ENCODE data around the gene CORO2B. TPM values are rescaled to one million over a fixed set of nuclear protein-coding genes. Genes with fewer than 3 reads are reported as not detected.

The CORO2B gene
- polyA plus RNA-seq, 3 donors, result 0.03 TPM; not detected in 2

GRCh38 chr15:68589053-68589452 lies 10.3 kb downstream of the CORO2B start:
- Mint-ChIP-seq H3K27ac (no peak overlapping the region), H3K4me1 (peaks cover 4% of the 10 kb centered on the region), H3K36me3 (no peaks in the 10 kb centered on the region), H3K9me3 (no peaks in the 10 kb centered on the region), H3K4me3 (no peak overlapping the region), H3K27me3 (ENCODE audit: low read depth in 3 of 3) (peaks cover 0 to 10% (median 1%) of the 10 kb centered on the region in 3 donors)
- H3K4me2 ChIP-seq (replicated peaks; ENCODE audit: extremely low read depth, low read length, poor library complexity, severe bottlenecking), result no peak overlapping the region
- H3K4me1 ChIP-seq (ENCODE audit: control insufficient read depth in 1 of 2, insufficient read depth in 2 of 2, low read length in 2 of 2), result no peaks in the 10 kb centered on the region
- no peaks in the 10 kb centered on the region for H3K79me2 ChIP-seq (ENCODE audit: insufficient read depth, low read length)
- H3K27ac ChIP-seq (ENCODE audit: low read depth in 1 of 2, low read length in 2 of 2), result no peak overlapping the region
- no peaks in the 10 kb centered on the region for H3K36me3 ChIP-seq (replicated peaks in 1 of 2; ENCODE audit: control insufficient read depth in 1 of 2, insufficient read depth in 2 of 2, low read length in 2 of 2)
- no peaks in the 10 kb centered on the region for H3K27me3 ChIP-seq (ENCODE audit: control insufficient read depth in 2 of 2, insufficient read depth in 2 of 2, low read length in 2 of 2)
- no peak for TF ChIP-seq CTCF (IDR thresholded peaks at IDR 0.05)
- H2AFZ ChIP-seq (ENCODE audit: insufficient read depth, low read depth, low read length, poor library complexity, severe bottlenecking), result no peak overlapping the region
- no peaks in the 10 kb centered on the region for H4K20me1 ChIP-seq (ENCODE audit: insufficient read depth, low read length)
- WGBS (ENCODE audit: insufficient coverage), result 100% methylated on average over 1 of the region's 2 CpGs
- intact Hi-C loops (cut with micrococcal nuclease), result no loop called here
- no peak overlapping the region for H3K4me3 ChIP-seq (replicated peaks in 1 of 3; ENCODE audit: low read depth in 2 of 3, low read length in 3 of 3)
- no peak for DNase-seq
- no peak overlapping the region for H3K9ac ChIP-seq (ENCODE audit: insufficient read depth, low read length, poor library complexity, severe bottlenecking)
- H3K9me3 ChIP-seq (replicated peaks in 1 of 2; ENCODE audit: control insufficient read depth in 1 of 2, insufficient read depth in 1 of 2, low read length in 2 of 2), result no peaks in the 10 kb centered on the region

DNA sequence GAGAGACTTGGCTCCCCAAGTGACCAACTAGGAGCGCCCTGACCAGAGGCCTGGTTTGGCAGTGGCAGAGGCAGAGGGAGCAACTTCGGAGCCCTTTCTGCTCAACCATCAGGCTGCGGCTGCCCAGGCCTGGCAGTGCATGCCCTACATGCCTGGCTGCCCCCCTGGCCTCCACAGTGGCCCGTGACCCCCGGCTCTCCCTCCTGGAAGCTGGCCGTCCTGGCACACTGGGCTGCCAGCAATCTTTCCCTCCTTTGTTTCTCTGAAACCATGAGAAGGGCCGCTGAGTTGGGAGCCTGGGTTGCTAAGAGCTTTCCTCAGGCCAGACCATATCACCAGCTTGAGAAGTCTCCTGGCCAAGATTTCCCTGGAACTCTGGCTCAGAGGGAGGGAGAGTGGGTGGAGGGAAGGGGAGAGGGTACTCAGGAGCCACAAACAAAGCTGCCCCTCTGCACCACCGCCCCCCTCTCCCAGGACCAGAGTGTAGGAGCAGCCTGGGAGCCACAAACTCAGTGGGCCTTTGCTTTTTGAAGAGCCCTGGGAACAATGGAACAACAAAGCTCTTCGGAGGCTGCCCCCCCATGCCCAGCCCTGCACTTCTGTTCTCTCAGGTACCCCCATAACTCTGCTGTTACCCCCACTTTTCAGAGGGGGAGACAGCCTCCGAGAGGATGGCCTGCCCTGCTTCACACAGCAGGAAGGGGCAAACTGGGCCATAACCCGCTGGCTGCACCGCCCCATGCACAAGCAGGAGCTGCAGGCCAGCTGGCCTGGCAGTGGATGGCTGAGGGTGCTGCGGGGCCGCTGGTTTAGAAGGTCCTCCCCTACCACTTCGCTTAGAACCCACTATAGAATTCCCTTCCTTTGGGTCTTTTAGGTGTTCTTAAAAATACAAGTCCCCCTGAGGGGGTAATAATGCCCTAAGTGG lies 11.3 kb downstream of the CORO2B start:
- Histone ChIP-seq H4K20me1 (ENCODE audit: insufficient read depth, low read length) (no peaks in the 10 kb centered on the region), H3K9ac (ENCODE audit: insufficient read depth, low read length, poor library complexity, severe bottlenecking) (no peak overlapping the region), H3K27me3 (ENCODE audit: control insufficient read depth in 2 of 2, insufficient read depth in 2 of 2, low read length in 2 of 2) (no peaks in the 10 kb centered on the region), H3K4me2 (replicated peaks; ENCODE audit: extremely low read depth, low read length, poor library complexity, severe bottlenecking) (no peak overlapping the region), H3K27ac (ENCODE audit: low read depth in 1 of 2, low read length in 2 of 2) (no peak overlapping the region), H3K9me3 (replicated peaks in 1 of 2; ENCODE audit: control insufficient read depth in 1 of 2, insufficient read depth in 1 of 2, low read length in 2 of 2) (no peaks in the 10 kb centered on the region), H3K79me2 (ENCODE audit: insufficient read depth, low read length) (no peaks in the 10 kb centered on the region), H3K4me1 (ENCODE audit: control insufficient read depth in 1 of 2, insufficient read depth in 2 of 2, low read length in 2 of 2) (no peaks in the 10 kb centered on the region), H2AFZ (ENCODE audit: insufficient read depth, low read depth, low read length, poor library complexity, severe bottlenecking) (no peak overlapping the region), H3K36me3 (replicated peaks in 1 of 2; ENCODE audit: control insufficient read depth in 1 of 2, insufficient read depth in 2 of 2, low read length in 2 of 2) (no peaks in the 10 kb centered on the region), H3K4me3 (replicated peaks in 1 of 3; ENCODE audit: low read depth in 2 of 3, low read length in 3 of 3) (no peak overlapping the region)
- Mint-ChIP-seq H3K9me3 (no peaks in the 10 kb centered on the region), H3K4me1 (peaks cover 4% of the 10 kb centered on the region), H3K27me3 (ENCODE audit: low read depth in 3 of 3) (peaks cover 0 to 10% (median 1%) of the 10 kb centered on the region in 3 donors), H3K4me3 (no peak overlapping the region), H3K36me3 (no peaks in the 10 kb centered on the region), H3K27ac (no peak overlapping the region)
- intact Hi-C loops (cut with micrococcal nuclease), result no loop called here
- 92% methylated on average over 7 of the region's 15 CpGs for whole genome bisulfite sequencing (ENCODE audit: insufficient coverage)
- no peak for TF ChIP-seq CTCF (IDR thresholded peaks at IDR 0.05)
- no peak for DNase-seq

Data from CD14-positive monocyte (primary cell).